Fibroblast of lung (primary cell): Measurements from ENCODE around the gene COX10. TPM values are rescaled to one million over a fixed set of nuclear protein-coding genes. Genes with fewer than 3 reads are reported as not detected.

Experiments
- DNase-seq, 2 donors: peaks; one replicate each; pipeline versions ENCODE4 v3.0.0 to v3.0.0-alpha.2; 2010; ENCODE audit warnings: low read depth in 2 of 2
- H2AFZ ChIP-seq: 2 replicates; pipeline ENCODE4 v1.5.1; 2012; ENCODE audit warnings: low read length, control low read depth, inconsistent platforms
- H3K27ac ChIP-seq: 2 replicates; pipeline ENCODE4 v1.5.1; 2011; ENCODE audit warnings: low read length, control low read depth; ENCODE audit not compliant: insufficient read depth
- H3K27me3 ChIP-seq: 2 replicates; pipeline ENCODE4 v1.5.1; 2011; ENCODE audit warnings: mild to moderate bottlenecking, low read length; ENCODE audit not compliant: control insufficient read depth, insufficient read depth
- H3K36me3 ChIP-seq: 2 replicates; pipeline ENCODE4 v1.5.1; 2011; ENCODE audit warnings: low read length; ENCODE audit not compliant: control insufficient read depth, insufficient read depth
- H3K4me1 ChIP-seq: 2 replicates; pipeline ENCODE4 v1.5.1; 2011; ENCODE audit warnings: low read length; ENCODE audit not compliant: control insufficient read depth, insufficient read depth; ENCODE audit errors: extremely low read depth
- H3K4me2 ChIP-seq: 2 replicates; pipeline ENCODE4 v1.5.1; 2011; ENCODE audit warnings: low read length, control low read depth; ENCODE audit not compliant: insufficient read depth; ENCODE audit errors: extremely low read depth
- H3K4me3 ChIP-seq, 4 experiments: fragments of 200-600 bp in 1 of 4; sonication (generic) in 1 of 4; replicated peaks in 1 of 4; 2 replicates each; pipeline ENCODE4 v1.5.1; 2011 to 2016; ENCODE audit warnings: low read length in 4 of 4, low read depth in 3 of 4, mild to moderate bottlenecking in 3 of 4, control low read depth in 2 of 4, inconsistent platforms in 1 of 4, mixed read lengths in 1 of 4; ENCODE audit not compliant: insufficient read depth in 1 of 4; ENCODE audit errors: control extremely low read depth in 1 of 4
- H3K79me2 ChIP-seq: 2 replicates; pipeline ENCODE4 v1.5.1; 2012; ENCODE audit warnings: mild to moderate bottlenecking, low read length, inconsistent platforms; ENCODE audit not compliant: control insufficient read depth, insufficient read depth
- H3K9ac ChIP-seq: 2 replicates; pipeline ENCODE4 v1.5.1; 2011; ENCODE audit warnings: mild to moderate bottlenecking, low read length, control low read depth; ENCODE audit not compliant: insufficient read depth
- H3K9me3 ChIP-seq: 2 replicates; pipeline ENCODE4 v1.5.1; 2012; ENCODE audit warnings: low read depth, low read length; ENCODE audit not compliant: control insufficient read depth, insufficient read depth
- H4K20me1 ChIP-seq: 2 replicates; pipeline ENCODE4 v1.5.1; 2011; ENCODE audit warnings: low read length; ENCODE audit not compliant: control insufficient read depth, insufficient read depth; ENCODE audit errors: extremely low read depth
- CTCF ChIP-seq, 2 donors: IDR thresholded peaks in 1 of 2; conservative IDR thresholded peaks in 1 of 2; 1 replicate in 1 of 2; 2 replicates in 1 of 2; pipeline ENCODE4 v1.5.1; 2011 to 2012; ENCODE audit warnings: low read length in 2 of 2, control low read depth in 1 of 2, inconsistent platforms in 1 of 2, low read depth in 1 of 2, mild to moderate bottlenecking in 1 of 2
- EZH2 ChIP-seq: IDR thresholded peaks from 2 replicates; pipeline ENCODE4 v1.5.1; 2012; ENCODE audit warnings: low read length, control low read depth, mild to moderate bottlenecking; ENCODE audit errors: missing control alignments
- polyA plus RNA-seq, 2 donors: library from polyadenylated mRNA; depleted of rRNA in 1 of 2; stranded (reverse) in 1 of 2; unstranded in 1 of 2; fragments of >200 nt; gene quantifications; 2 replicates each; pipeline ENCODE4 v1.2.1, GENCODE V29; 2011 to 2012; ENCODE audit warnings: missing spikeins in 1 of 2
- total RNA-seq: library from RNA; depleted of rRNA; stranded (reverse); fragments of >200 nt; gene quantifications from 2 replicates; pipeline ENCODE4 v1.2.1, GENCODE V29; 2014

The COX10 gene
- total and polyA plus RNA-seq, 2 donors (not counting 1 experiment from before 2014, with no cell fraction given), result 10.6 to 12.5 TPM

GRCh38 chr17:14033166-14033565 is 36.1 kb upstream of the COX10 start:
- DNase-seq, result no peak
- no peak overlapping the region for H2AFZ ChIP-seq
- H3K9ac ChIP-seq, result no peak overlapping the region
- no peaks in the 10 kb centered on the region for H3K27me3 ChIP-seq
- H3K4me2 ChIP-seq, result no peak overlapping the region
- H3K36me3 ChIP-seq, result no peaks in the 10 kb centered on the region
- H3K4me3 ChIP-seq, result no peak overlapping the region
- H3K27ac ChIP-seq, result no peak overlapping the region
- H3K4me1 ChIP-seq, result peaks cover under 1% of the 10 kb centered on the region
- H3K9me3 ChIP-seq, result no peaks in the 10 kb centered on the region
- no peaks in the 10 kb centered on the region for H3K79me2 ChIP-seq
- TF ChIP-seq CTCF (conservative IDR thresholded peaks at IDR 0.05 in 1 of 2, IDR thresholded peaks at IDR 0.05 in 1 of 2; ENCODE audit: low read depth in 1 of 2, low read length in 2 of 2) (no peak), EZH2 (no peak)
- H4K20me1 ChIP-seq, result no peaks in the 10 kb centered on the region

GRCh38 chr17:14037453-14037852 is 31.9 kb upstream of the COX10 start:
- Histone ChIP-seq H3K9me3 (no peaks in the 10 kb centered on the region), H2AFZ (no peak overlapping the region), H3K79me2 (no peaks in the 10 kb centered on the region), H4K20me1 (no peaks in the 10 kb centered on the region), H3K27ac (no peak overlapping the region), H3K9ac (no peak overlapping the region), H3K4me2 (no peak overlapping the region), H3K4me1 (peaks cover 4% of the 10 kb centered on the region), H3K27me3 (no peaks in the 10 kb centered on the region), H3K4me3 (no peak overlapping the region), H3K36me3 (no peaks in the 10 kb centered on the region)
- no peak for DNase-seq
- TF ChIP-seq EZH2, result no peak
- no peak for TF ChIP-seq CTCF (conservative IDR thresholded peaks at IDR 0.05 in 1 of 2, IDR thresholded peaks at IDR 0.05 in 1 of 2; ENCODE audit: low read depth in 1 of 2, low read length in 2 of 2)

GRCh38 chr17:14038206-14038605 is 31.1 kb upstream of the COX10 start:
- peak; percentile 31 to 89 for DNase-seq
- H2AFZ ChIP-seq, result no peak overlapping the region
- H3K27me3 ChIP-seq, result no peaks in the 10 kb centered on the region
- H4K20me1 ChIP-seq, result no peaks in the 10 kb centered on the region
- no peaks in the 10 kb centered on the region for H3K9me3 ChIP-seq
- H3K4me3 ChIP-seq, result no peak overlapping the region
- H3K4me2 ChIP-seq, result no peak overlapping the region
- no peaks in the 10 kb centered on the region for H3K79me2 ChIP-seq
- H3K9ac ChIP-seq, result no peak overlapping the region
- peaks cover 4% of the 10 kb centered on the region for H3K4me1 ChIP-seq
- no peak for TF ChIP-seq CTCF (conservative IDR thresholded peaks at IDR 0.05 in 1 of 2, IDR thresholded peaks at IDR 0.05 in 1 of 2; ENCODE audit: low read depth in 1 of 2, low read length in 2 of 2)
- no peak for TF ChIP-seq EZH2
- no peak overlapping the region for H3K27ac ChIP-seq
- H3K36me3 ChIP-seq, result no peaks in the 10 kb centered on the region
